Fibroblast of lung (primary cell): Measurements from ENCODE around the gene PILRB. TPM values are rescaled to one million over a fixed set of nuclear protein-coding genes. Genes with fewer than 3 reads are reported as not detected.
"Not testable (repeated sequence)": the region's sequence is repeated elsewhere in the genome, so short reads cannot be mapped to it uniquely, and the experiment has no call there.

ENCODE experiments used
- DNase-seq, 2 donors: peaks; one replicate each; pipeline versions ENCODE4 v3.0.0 to v3.0.0-alpha.2; 2010; ENCODE audit warnings: low read depth in 2 of 2
- H2AFZ ChIP-seq: 2 replicates; pipeline ENCODE4 v1.5.1; 2012; ENCODE audit warnings: low read length, control low read depth, inconsistent platforms
- H3K27ac ChIP-seq: 2 replicates; pipeline ENCODE4 v1.5.1; 2011; ENCODE audit warnings: low read length, control low read depth; ENCODE audit not compliant: insufficient read depth
- H3K27me3 ChIP-seq: 2 replicates; pipeline ENCODE4 v1.5.1; 2011; ENCODE audit warnings: mild to moderate bottlenecking, low read length; ENCODE audit not compliant: control insufficient read depth, insufficient read depth
- H3K36me3 ChIP-seq: 2 replicates; pipeline ENCODE4 v1.5.1; 2011; ENCODE audit warnings: low read length; ENCODE audit not compliant: control insufficient read depth, insufficient read depth
- H3K4me1 ChIP-seq: 2 replicates; pipeline ENCODE4 v1.5.1; 2011; ENCODE audit warnings: low read length; ENCODE audit not compliant: control insufficient read depth, insufficient read depth; ENCODE audit errors: extremely low read depth
- H3K4me2 ChIP-seq: 2 replicates; pipeline ENCODE4 v1.5.1; 2011; ENCODE audit warnings: low read length, control low read depth; ENCODE audit not compliant: insufficient read depth; ENCODE audit errors: extremely low read depth
- H3K4me3 ChIP-seq, 4 experiments: fragments of 200-600 bp in 1 of 4; sonication (generic) in 1 of 4; replicated peaks in 1 of 4; 2 replicates each; pipeline ENCODE4 v1.5.1; 2011 to 2016; ENCODE audit warnings: low read length in 4 of 4, low read depth in 3 of 4, mild to moderate bottlenecking in 3 of 4, control low read depth in 2 of 4, inconsistent platforms in 1 of 4, mixed read lengths in 1 of 4; ENCODE audit not compliant: insufficient read depth in 1 of 4; ENCODE audit errors: control extremely low read depth in 1 of 4
- H3K79me2 ChIP-seq: 2 replicates; pipeline ENCODE4 v1.5.1; 2012; ENCODE audit warnings: mild to moderate bottlenecking, low read length, inconsistent platforms; ENCODE audit not compliant: control insufficient read depth, insufficient read depth
- H3K9ac ChIP-seq: 2 replicates; pipeline ENCODE4 v1.5.1; 2011; ENCODE audit warnings: mild to moderate bottlenecking, low read length, control low read depth; ENCODE audit not compliant: insufficient read depth
- H3K9me3 ChIP-seq: 2 replicates; pipeline ENCODE4 v1.5.1; 2012; ENCODE audit warnings: low read depth, low read length; ENCODE audit not compliant: control insufficient read depth, insufficient read depth
- H4K20me1 ChIP-seq: 2 replicates; pipeline ENCODE4 v1.5.1; 2011; ENCODE audit warnings: low read length; ENCODE audit not compliant: control insufficient read depth, insufficient read depth; ENCODE audit errors: extremely low read depth
- CTCF ChIP-seq, 2 donors: IDR thresholded peaks in 1 of 2; conservative IDR thresholded peaks in 1 of 2; 1 replicate in 1 of 2; 2 replicates in 1 of 2; pipeline ENCODE4 v1.5.1; 2011 to 2012; ENCODE audit warnings: low read length in 2 of 2, control low read depth in 1 of 2, inconsistent platforms in 1 of 2, low read depth in 1 of 2, mild to moderate bottlenecking in 1 of 2
- EZH2 ChIP-seq: IDR thresholded peaks from 2 replicates; pipeline ENCODE4 v1.5.1; 2012; ENCODE audit warnings: low read length, control low read depth, mild to moderate bottlenecking; ENCODE audit errors: missing control alignments
- polyA plus RNA-seq, 2 donors: library from polyadenylated mRNA; depleted of rRNA in 1 of 2; stranded (reverse) in 1 of 2; unstranded in 1 of 2; fragments of >200 nt; gene quantifications; 2 replicates each; pipeline ENCODE4 v1.2.1, GENCODE V29; 2011 to 2012; ENCODE audit warnings: missing spikeins in 1 of 2
- total RNA-seq: library from RNA; depleted of rRNA; stranded (reverse); fragments of >200 nt; gene quantifications from 2 replicates; pipeline ENCODE4 v1.2.1, GENCODE V29; 2014

PILRB gene
- total and polyA plus RNA-seq, 2 donors (not counting 1 experiment from before 2014, with no cell fraction given) = 4.3 to 6.5 TPM

DNA sequence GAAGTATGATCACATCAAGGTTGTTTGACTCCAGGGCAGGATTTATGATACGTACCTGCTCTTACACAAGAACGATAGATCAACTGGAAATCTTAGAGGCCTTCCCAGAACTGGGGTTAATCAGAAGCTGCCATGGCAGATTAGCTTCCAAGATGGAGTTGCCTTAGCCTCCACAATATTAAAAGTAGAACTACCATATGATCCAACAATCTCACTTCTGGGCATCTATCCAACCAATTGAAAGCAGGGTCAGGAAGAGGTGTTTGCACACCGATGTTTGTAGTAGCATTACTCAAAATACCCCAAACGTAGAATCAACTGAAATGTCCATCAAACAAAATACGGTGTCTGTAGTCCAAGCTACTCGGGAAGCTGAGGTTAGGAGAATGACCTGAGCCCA lies 6.6 kb downstream of the PILRB start:
- Histone ChIP-seq H4K20me1 (no peaks in the 10 kb centered on the region), H3K9me3 (no peaks in the 10 kb centered on the region), H2AFZ (no peak overlapping the region), H3K36me3 (peaks cover 13% of the 10 kb centered on the region), H3K27me3 (no peaks in the 10 kb centered on the region), H3K79me2 (no peaks in the 10 kb centered on the region), H3K4me3 (no peak overlapping the region), H3K9ac (no peak overlapping the region), H3K4me1 (no peaks in the 10 kb centered on the region), H3K4me2 (no peak overlapping the region), H3K27ac (no peak overlapping the region)
- no peak for TF ChIP-seq CTCF (conservative IDR thresholded peaks at IDR 0.05 in 1 of 2, IDR thresholded peaks at IDR 0.05 in 1 of 2; ENCODE audit: low read depth in 1 of 2, low read length in 2 of 2)
- TF ChIP-seq EZH2 = no peak
- DNase-seq = no peak

GRCh38 chr7:100365998-100366367 lies 8.1 kb downstream of the PILRB start:
- not testable (repeated sequence) for H2AFZ ChIP-seq, H3K27ac ChIP-seq, H3K9ac ChIP-seq, H3K4me2 ChIP-seq, H3K79me2 ChIP-seq, H3K27me3 ChIP-seq, DNase-seq, H3K9me3 ChIP-seq, H3K4me1 ChIP-seq, H3K4me3 ChIP-seq, H3K36me3 ChIP-seq, H4K20me1 ChIP-seq

DNA sequence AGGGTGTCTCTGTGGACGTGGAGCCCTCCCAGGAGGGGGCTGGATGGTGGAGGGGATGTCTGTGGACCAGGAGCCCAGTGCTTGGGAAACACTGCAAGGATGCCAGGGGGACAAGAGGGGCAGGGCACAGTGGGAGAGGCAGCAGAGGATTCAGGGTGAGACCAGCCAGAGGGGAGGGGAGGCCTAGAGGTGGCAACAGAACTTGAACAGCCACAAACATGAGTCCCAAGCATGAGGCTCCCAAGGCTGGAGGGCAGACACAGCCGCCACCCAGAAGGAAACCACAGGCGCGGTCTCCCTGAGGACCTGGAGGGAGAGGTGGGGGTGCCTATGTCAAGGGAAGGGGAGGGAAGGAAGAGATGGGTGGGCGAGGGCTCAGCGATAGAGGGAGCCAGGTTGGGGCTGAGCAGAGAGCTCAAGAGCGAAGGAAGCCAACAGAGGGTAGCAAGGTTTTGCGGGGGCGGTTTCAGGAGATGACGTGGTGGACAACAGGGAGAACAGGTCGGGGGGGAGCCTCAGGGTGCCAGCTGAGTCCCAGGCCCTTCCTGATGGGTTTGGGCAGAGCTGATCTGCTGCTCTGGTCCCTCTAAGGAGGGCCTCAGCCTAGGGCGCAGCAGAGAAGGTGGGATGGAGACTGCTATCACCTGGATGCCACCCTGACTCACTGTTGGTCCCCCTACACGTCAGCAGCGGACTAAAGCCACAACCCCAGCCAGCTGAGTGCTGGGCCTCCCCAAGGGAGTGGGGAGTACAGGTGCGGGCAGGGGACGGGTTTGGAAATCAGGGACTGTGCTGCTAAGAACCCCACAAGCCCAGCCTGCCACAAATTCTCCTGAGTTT lies 8.7 kb downstream of the PILRB start:
- Histone ChIP-seq H3K36me3 (peaks cover 3% of the 10 kb centered on the region), H3K27ac (no peak overlapping the region), H2AFZ (no peak overlapping the region), H3K9ac (no peak overlapping the region), H3K4me1 (no peaks in the 10 kb centered on the region), H3K79me2 (no peaks in the 10 kb centered on the region), H4K20me1 (no peaks in the 10 kb centered on the region), H3K4me2 (no peak overlapping the region), H3K9me3 (no peaks in the 10 kb centered on the region), H3K4me3 (no peak overlapping the region), H3K27me3 (no peaks in the 10 kb centered on the region)
- TF ChIP-seq CTCF (conservative IDR thresholded peaks at IDR 0.05 in 1 of 2, IDR thresholded peaks at IDR 0.05 in 1 of 2; ENCODE audit: low read depth in 1 of 2, low read length in 2 of 2) = no peak
- no peak for TF ChIP-seq EZH2
- DNase-seq = no peak
